ENCODE data around the gene AURKB.
A peak's percentile ranks its signal among the peaks of the same experiment; 100 is the strongest.
"Not testable (repeated sequence)": the region's sequence is repeated elsewhere in the genome, so short reads cannot be mapped to it uniquely, and the experiment has no call there.

Gene AURKB

GRCh38 chr17:8220783-8221662 lies 10.6 kb upstream of the AURKB start:
- peak; percentile 98 for DNase-seq
- Mint-ChIP-seq H3K27ac (peak overlapping the region; percentile 99), H3K4me3 (peak overlapping the region; percentile 95), H3K36me3 (ENCODE audit: low read depth) (peaks cover 11% of the 10 kb centered on the region), H3K4me1 (ENCODE audit: low read depth) (peaks cover 49% of the 10 kb centered on the region), H3K27me3 (no peaks in the 10 kb centered on the region), H3K9me3 (no peaks in the 10 kb centered on the region)

- H3K36me3 Mint-ChIP-seq (ENCODE audit: low read depth): peaks cover 14% of the 10 kb centered on the region
- DNase-seq, H3K27me3 Mint-ChIP-seq, H3K27ac Mint-ChIP-seq, H3K4me3 Mint-ChIP-seq, H3K9me3 Mint-ChIP-seq: not testable (repeated sequence)
- H3K4me1 Mint-ChIP-seq (ENCODE audit: low read depth): peaks cover 14% of the 10 kb centered on the region
Measured at GRCh38 chr17:8214000-8214399, 3.6 kb upstream of the AURKB start.

- Mint-ChIP-seq H3K36me3 (ENCODE audit: low read depth) (peaks cover 24% of the 10 kb centered on the region), H3K4me3 (no peak overlapping the region), H3K27ac (no peak overlapping the region), H3K9me3 (no peaks in the 10 kb centered on the region), H3K27me3 (no peaks in the 10 kb centered on the region), H3K4me1 (ENCODE audit: low read depth) (peaks cover 19% of the 10 kb centered on the region)
- DNase-seq: no peak
Measured at GRCh38 chr17:8212312-8213180, 2.2 kb upstream of the AURKB start.

GRCh38 chr17:8210761-8211458 lies 535 bp upstream of the AURKB start:
- H3K36me3 Mint-ChIP-seq (ENCODE audit: low read depth): peaks cover 40% of the 10 kb centered on the region
- H3K9me3 Mint-ChIP-seq: no peaks in the 10 kb centered on the region
- H3K4me1 Mint-ChIP-seq (ENCODE audit: low read depth): peaks cover 24% of the 10 kb centered on the region
- H3K4me3 Mint-ChIP-seq: peak overlapping the region; percentile 95
- peak overlapping the region; percentile 95 for H3K27ac Mint-ChIP-seq
- H3K27me3 Mint-ChIP-seq: no peaks in the 10 kb centered on the region
- DNase-seq: peak; percentile 58

GRCh38 chr17:8206536-8206935 lies 3.8 kb downstream of the AURKB start:
- no peaks in the 10 kb centered on the region for H3K27me3 Mint-ChIP-seq
- no peak overlapping the region for H3K4me3 Mint-ChIP-seq
- H3K27ac Mint-ChIP-seq: peak overlapping the region; percentile 40
- peaks cover 25% of the 10 kb centered on the region for H3K4me1 Mint-ChIP-seq (ENCODE audit: low read depth)
- peaks cover 73% of the 10 kb centered on the region for H3K36me3 Mint-ChIP-seq (ENCODE audit: low read depth)
- H3K9me3 Mint-ChIP-seq: no peaks in the 10 kb centered on the region
- no peak for DNase-seq

GRCh38 chr17:8204761-8205555 lies 5.4 kb downstream of the AURKB start:
- Mint-ChIP-seq H3K27ac (no peak overlapping the region), H3K27me3 (no peaks in the 10 kb centered on the region), H3K4me1 (ENCODE audit: low read depth) (peaks cover 19% of the 10 kb centered on the region), H3K4me3 (no peak overlapping the region), H3K9me3 (no peaks in the 10 kb centered on the region), H3K36me3 (ENCODE audit: low read depth) (peaks cover 76% of the 10 kb centered on the region)
- no peak for DNase-seq

GRCh38 chr17:8192070-8192815 lies 18.1 kb downstream of the AURKB start:
- peaks cover 2% of the 10 kb centered on the region for H3K36me3 Mint-ChIP-seq (ENCODE audit: low read depth)
- no peaks in the 10 kb centered on the region for H3K27me3 Mint-ChIP-seq
- H3K27ac Mint-ChIP-seq: no peak overlapping the region
- no peak overlapping the region for H3K4me3 Mint-ChIP-seq
- H3K4me1 Mint-ChIP-seq (ENCODE audit: low read depth): peaks cover 21% of the 10 kb centered on the region
- DNase-seq: peak; percentile 60
- H3K9me3 Mint-ChIP-seq: no peaks in the 10 kb centered on the region

- peak overlapping the region; percentile 93 for H3K27ac Mint-ChIP-seq
- H3K9me3 Mint-ChIP-seq: no peaks in the 10 kb centered on the region
- no peak for DNase-seq
- no peak overlapping the region for H3K4me3 Mint-ChIP-seq
- no peaks in the 10 kb centered on the region for H3K27me3 Mint-ChIP-seq
- H3K36me3 Mint-ChIP-seq (ENCODE audit: low read depth): peaks cover 2% of the 10 kb centered on the region
- peaks cover 11% of the 10 kb centered on the region for H3K4me1 Mint-ChIP-seq (ENCODE audit: low read depth)
Measured at GRCh38 chr17:8190506-8190905, 19.9 kb downstream of the AURKB start.

- H3K4me3 Mint-ChIP-seq: no peak within 1 kb of the TSS
- peaks cover 11% of the 10 kb centered on the region for H3K4me1 Mint-ChIP-seq (ENCODE audit: low read depth)
- H3K27me3 Mint-ChIP-seq: no peaks in the 10 kb centered on the region
- peak within 1 kb of the TSS; percentile 93 for H3K27ac Mint-ChIP-seq
- peak; percentile 90 for DNase-seq
- H3K9me3 Mint-ChIP-seq: no peaks in the 10 kb centered on the region
- H3K36me3 Mint-ChIP-seq (ENCODE audit: low read depth): peaks cover 2% of the 10 kb centered on the region
Measured at GRCh38 chr17:8189711-8190477, 20.5 kb downstream of the AURKB start, which contains the start of gene BORCS6. Gene BORCS6, minus strand, starts transcription at chr17:8190180. Its CDS starts 40 bp downstream, at chr17:8190140.

- no peak overlapping the region for H3K4me3 Mint-ChIP-seq
- peaks cover 14% of the 10 kb centered on the region for H3K4me1 Mint-ChIP-seq (ENCODE audit: low read depth)
- peak; percentile 54 for DNase-seq
- H3K9me3 Mint-ChIP-seq: no peaks in the 10 kb centered on the region
- no peaks in the 10 kb centered on the region for H3K27me3 Mint-ChIP-seq
- peak overlapping the region; percentile 93 for H3K27ac Mint-ChIP-seq
- H3K36me3 Mint-ChIP-seq (ENCODE audit: low read depth): peaks cover 2% of the 10 kb centered on the region
Measured at GRCh38 chr17:8189041-8189710, 21.2 kb downstream of the AURKB start.

GRCh38 chr17:8188263-8188839 lies 22.0 kb downstream of the AURKB start:
- H3K9me3 Mint-ChIP-seq: no peaks in the 10 kb centered on the region
- DNase-seq: no peak

More at GRCh38 chr17:8188263-8188839, 22.0 kb downstream of the AURKB start:
- H3K4me1 Mint-ChIP-seq (ENCODE audit: low read depth): peaks cover 14% of the 10 kb centered on the region
- peaks cover 2% of the 10 kb centered on the region for H3K36me3 Mint-ChIP-seq (ENCODE audit: low read depth)
- no peak overlapping the region for H3K27ac Mint-ChIP-seq
- no peak overlapping the region for H3K4me3 Mint-ChIP-seq
- no peaks in the 10 kb centered on the region for H3K27me3 Mint-ChIP-seq
